HG03521 (cell line): Measurements from ENCODE around the gene KCNE4.

ENCODE experiments used
- ATAC-seq: cut with Tn5 transposase; IDR thresholded peaks from one replicate; pipeline ENCODE4 v1.9.1; 2021; ENCODE audit warnings: mild to moderate bottlenecking, moderate library complexity; ENCODE audit not compliant: unreplicated experiment

The KCNE4 gene

GRCh38 chr2:223051693-223052289 is at the start of gene KCNE4:
Gene KCNE4, plus strand, starts transcription at chr2:223052190. Its CDS starts 641 bp downstream, at chr2:223052831.
- ATAC-seq = no peak

- no peak for ATAC-seq
Observed at GRCh38 chr2:223003191-223003590, 48.8 kb upstream of the KCNE4 start.

GRCh38 chr2:223005496-223005895 is 46.5 kb upstream of the KCNE4 start:
- no peak for ATAC-seq

- ATAC-seq = no peak
Observed at GRCh38 chr2:223007531-223007930, 44.5 kb upstream of the KCNE4 start.

- ATAC-seq = no peak
Observed at GRCh38 chr2:223008162-223008561, 43.8 kb upstream of the KCNE4 start.

GRCh38 chr2:223008956-223009355 is 43.0 kb upstream of the KCNE4 start:
- ATAC-seq = no peak

- ATAC-seq = no peak
Observed at GRCh38 chr2:223010641-223011040, 41.3 kb upstream of the KCNE4 start.

- no peak for ATAC-seq
Observed at GRCh38 chr2:223012291-223012690, 39.7 kb upstream of the KCNE4 start.

- no peak for ATAC-seq
Observed at GRCh38 chr2:223019390-223019930, 32.5 kb upstream of the KCNE4 start.

- no peak for ATAC-seq
Observed at GRCh38 chr2:223019987-223020717, 31.8 kb upstream of the KCNE4 start.

GRCh38 chr2:223020971-223021675 is 30.9 kb upstream of the KCNE4 start:
- no peak for ATAC-seq

GRCh38 chr2:223026357-223027110 is 25.5 kb upstream of the KCNE4 start:
- ATAC-seq = no peak

- ATAC-seq = no peak
Observed at GRCh38 chr2:223027442-223027841, 24.5 kb upstream of the KCNE4 start.

- ATAC-seq = no peak
Observed at GRCh38 chr2:223029287-223029686, 22.7 kb upstream of the KCNE4 start.

- no peak for ATAC-seq
Observed at GRCh38 chr2:223032187-223033142, 19.5 kb upstream of the KCNE4 start.

GRCh38 chr2:223034221-223034975 is 17.6 kb upstream of the KCNE4 start:
- ATAC-seq = no peak

GRCh38 chr2:223036790-223037444 is 15.1 kb upstream of the KCNE4 start:
- no peak for ATAC-seq

- no peak for ATAC-seq
Observed at GRCh38 chr2:223037445-223037800, 14.6 kb upstream of the KCNE4 start.

- ATAC-seq = no peak
Observed at GRCh38 chr2:223039618-223040017, 12.4 kb upstream of the KCNE4 start.
